Measurements from ENCODE around the gene IBSP.

Gene IBSP, protein sequence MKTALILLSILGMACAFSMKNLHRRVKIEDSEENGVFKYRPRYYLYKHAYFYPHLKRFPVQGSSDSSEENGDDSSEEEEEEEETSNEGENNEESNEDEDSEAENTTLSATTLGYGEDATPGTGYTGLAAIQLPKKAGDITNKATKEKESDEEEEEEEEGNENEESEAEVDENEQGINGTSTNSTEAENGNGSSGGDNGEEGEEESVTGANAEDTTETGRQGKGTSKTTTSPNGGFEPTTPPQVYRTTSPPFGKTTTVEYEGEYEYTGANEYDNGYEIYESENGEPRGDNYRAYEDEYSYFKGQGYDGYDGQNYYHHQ

DNA sequence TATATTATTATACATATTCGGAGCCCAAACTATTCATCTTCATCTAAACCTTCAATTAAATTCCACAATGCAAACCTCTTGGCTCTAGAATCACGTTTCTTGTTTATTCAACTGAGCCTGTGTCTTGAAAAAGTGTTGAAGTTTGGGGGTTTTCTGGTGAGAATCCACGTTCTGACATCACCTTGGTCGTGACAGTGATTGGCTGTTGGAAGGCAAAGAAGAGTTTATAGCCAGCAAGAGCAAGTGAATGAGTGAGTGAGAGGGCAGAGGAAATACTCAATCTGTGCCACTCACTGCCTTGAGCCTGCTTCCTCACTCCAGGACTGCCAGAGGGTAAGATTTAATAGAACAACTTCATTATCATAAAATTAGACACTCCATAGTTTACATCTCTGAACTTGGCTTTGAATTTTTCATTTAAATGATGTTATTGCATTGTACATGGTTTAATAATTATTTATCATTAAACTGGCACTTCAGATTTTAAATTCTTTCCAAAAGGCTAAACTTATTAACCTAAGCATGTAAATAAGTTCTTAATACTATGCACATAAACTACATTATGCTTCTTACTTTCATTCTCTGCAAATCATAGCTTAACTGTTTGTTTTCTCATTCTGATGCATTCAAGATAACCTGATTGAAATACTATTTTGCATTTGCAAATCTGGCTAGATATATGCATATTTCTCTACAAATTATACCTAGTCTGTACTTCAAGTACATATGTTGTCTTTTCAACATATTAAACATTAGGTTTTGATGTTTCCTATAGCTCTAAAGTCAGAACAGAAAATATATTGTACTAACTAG is at the start of gene IBSP:
TSS of gene IBSP (plus strand) at position 254 of the 813 bp plus-strand sequence. CDS start 2,808 bp downstream, outside the sequence.
- no peak for DNase-seq

DNA sequence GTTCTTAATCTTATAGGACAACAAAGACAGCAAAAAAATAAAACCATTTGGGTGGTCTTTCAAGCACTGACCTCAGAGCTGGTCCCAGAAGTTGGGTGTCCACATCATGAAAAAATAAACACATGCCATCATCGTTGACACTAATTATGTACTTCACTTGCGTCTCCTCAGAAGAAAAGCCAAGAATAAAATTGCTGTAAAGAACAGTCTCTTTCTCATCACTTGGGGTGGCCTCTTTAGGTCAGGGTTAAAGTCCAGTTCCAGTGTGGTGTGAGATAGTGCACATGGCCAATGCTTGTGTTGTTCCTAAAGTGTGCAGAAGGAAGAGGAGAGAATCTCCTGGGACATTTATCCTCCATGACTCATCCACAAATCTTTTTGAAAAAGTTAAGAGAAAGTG is 49.5 kb upstream of the IBSP start:
- no peak for DNase-seq

DNA sequence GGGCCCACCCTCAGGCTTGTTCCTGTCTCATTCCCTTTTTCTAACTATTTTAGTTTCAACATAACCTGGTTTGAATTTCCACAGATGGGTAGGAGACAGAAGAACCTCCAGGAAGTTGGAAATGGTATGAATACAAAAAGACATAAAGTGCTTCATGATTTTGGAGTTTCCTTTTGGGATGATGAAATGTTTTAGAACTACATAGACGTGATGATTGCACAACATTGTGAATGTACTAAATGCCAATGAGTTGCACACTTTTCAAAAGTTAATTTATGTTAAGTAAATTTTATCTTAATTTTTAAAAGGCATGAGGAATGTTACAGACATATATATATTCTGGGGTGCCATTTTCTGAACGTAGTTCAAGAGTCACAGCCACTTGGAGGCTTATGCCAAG is 41.1 kb upstream of the IBSP start:
- DNase-seq: no peak

DNA sequence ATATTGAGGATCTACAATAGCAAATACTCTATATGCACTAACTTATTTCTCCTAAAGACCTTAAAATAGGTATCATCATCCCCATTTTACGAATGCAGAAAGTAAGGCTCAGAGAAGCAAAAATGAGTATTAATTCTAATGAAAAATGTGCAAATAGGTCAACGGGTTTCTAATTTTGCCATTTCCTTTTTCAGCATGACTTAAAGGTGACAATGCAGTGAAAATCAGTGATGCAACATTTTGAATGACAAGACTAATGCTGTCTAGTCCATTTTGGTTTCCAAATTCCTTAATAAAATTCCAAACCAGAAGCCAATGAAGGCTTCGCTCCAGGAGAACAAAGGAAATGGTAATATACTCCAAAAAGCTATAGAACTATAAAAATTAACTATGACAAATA is 37.0 kb upstream of the IBSP start:
- DNase-seq: no peak

DNA sequence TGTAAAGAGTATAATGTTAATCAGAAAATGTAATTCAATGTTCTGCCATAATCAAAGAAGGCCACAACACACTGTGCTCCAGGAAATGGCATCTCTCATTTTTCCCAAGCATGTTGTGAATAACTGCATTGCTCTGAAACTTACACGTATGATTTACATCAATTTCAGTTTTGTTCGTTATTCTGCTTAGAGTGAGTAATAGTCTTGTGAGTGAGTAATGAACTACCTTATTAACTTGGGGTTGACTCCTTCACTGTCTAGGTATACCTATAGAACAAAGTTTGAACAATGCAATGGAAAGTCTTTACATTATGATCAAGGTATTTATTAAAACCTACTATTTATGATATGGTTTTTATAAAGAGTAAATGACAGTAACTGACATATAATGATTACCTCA is 17.8 kb upstream of the IBSP start:
- no peak for DNase-seq

DNA sequence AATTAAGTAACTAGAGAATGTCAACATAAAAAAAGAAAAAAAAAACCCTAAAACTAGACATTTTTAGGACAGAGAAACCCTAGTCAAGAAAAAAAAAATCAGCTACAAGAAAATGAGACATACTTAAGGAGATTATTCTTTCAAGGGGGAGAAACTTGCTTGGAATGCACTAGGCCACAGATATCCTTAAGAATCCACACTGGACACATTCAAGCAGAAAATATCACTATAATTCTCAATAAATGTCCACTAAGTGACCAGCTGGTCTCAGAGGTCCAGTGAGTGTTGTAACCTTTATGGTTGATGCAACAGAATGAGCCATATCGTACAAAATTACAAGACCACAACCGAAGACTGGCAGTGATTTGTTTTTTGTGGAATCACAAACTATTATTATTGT is 15.6 kb upstream of the IBSP start:
- DNase-seq: no peak

DNA sequence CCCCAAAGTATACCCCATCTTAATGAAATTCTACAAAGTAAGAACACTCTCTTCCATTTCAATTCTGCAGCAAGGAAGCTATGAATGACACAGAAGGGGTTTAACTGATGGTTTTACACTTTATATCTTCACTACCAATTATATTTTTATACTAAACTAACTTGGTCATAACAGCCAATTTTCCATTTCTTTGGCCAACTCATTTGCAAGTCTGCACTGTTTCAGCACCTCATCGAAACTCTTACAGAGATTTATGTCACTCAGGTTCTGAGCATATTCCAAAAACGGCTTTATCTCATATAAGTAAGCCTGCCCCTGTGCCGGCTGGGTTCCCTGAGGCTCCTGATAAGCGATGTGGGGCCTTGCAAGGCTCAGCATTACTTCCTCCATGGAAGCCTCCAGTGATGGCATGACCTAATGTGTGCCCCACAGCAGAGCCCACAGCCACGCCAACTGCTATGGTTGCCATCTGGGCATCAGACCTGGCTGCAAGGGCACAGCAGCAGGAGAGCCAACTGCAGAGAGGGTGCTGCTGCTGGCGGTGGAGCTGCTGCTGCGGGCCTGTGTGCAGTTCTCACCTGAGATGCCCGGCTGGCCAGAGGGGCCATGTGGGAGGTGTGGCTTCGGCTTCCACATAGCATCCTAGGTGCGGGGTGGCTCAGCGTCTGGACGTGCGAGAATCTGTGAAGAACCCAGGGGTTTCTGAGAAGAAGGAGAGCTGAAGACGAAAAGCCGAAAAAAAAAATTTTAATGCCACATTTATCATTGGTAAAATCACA is 13.4 kb upstream of the IBSP start:
- DNase-seq: no peak

DNA sequence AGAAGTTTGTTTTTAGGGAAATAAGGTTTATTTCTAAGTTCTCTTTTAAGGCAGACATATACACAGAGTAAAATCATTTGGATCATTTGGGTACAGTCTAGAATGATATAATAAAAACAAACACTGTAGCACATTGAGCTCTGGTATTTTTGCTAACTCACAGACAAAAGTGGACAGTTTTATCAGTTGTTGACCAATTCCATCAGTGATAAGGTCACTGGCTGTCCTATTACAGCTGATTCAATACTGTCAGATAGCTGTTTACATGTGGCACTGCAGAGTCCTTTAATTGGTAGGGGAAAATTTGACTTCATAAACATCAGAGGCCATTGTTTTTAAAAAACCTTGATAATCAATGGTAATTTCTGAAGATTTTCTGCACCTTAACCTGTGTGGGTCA is 3.5 kb downstream of the IBSP start:
- DNase-seq: no peak

DNA sequence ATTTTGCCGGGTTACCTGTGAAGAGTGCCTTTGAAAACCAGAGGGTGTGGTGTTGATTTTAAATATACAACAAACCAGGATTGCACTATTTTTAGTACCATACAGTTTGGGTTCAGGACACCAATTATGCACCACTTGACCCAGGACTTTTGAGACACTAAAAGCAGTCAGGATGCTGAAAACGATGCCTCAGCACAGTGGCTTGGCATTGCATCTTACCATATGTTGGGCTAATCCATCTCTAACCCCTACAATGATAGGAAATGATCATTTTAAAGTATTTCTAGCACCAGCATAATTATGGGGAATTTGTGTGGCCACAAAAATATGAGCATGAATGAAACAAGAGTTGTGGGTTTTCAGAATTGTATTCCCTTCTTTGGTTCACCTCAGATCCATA is 4.1 kb downstream of the IBSP start:
- DNase-seq: no peak

DNA sequence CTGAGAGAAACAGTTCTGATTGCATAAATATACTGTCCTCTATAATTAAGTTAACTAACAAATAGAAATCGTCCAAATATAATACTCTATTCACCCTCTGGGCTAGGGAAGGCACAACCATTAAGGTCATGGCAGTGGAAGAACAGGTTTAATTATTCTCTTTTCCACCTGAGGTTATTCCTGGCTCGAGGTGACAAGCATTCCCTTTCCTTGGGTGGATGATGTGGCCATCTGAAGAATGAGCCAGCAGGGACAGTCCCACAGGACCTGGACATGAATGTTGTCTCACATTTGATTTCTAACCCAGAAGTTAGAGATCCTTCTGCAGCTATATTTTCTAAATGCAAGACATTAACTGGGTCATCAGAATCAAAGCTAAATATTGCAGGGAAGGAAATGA is 5.5 kb downstream of the IBSP start:
- DNase-seq: no peak

DNA sequence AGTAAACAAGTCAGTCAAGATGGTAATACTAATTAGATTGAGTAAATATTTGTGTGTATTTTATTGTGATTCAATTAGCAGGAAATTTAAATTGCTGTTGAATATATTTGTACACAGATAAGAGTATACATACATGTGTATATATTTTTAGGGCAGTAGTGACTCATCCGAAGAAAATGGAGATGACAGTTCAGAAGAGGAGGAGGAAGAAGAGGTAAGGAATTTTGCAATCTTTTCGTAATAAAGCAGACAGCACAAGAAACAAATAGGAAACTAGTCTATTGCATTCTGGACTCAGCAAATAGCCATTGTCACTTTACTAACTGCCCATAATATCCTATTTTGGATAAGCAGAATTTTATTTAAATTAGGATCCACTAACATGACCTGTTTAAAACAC is 6.6 kb downstream of the IBSP start:
- no peak for DNase-seq

DNA sequence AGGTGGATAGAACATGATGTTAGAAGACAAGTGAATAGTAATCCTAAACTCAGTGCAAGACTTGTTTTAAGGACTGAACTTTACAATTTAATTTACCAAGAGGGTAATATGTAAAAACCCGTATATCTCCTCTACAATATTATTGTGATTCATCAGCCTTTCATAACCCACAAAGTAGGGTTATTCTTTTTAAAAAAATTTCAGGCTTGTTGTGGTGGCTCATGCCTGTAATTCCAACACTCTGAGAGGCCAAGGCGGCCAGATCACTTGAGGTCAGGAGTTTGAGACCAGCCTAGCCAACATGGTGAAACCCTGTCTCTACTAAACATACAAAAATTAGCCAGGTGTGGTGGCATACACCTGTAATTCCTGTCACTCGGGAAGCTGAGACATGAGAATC is 7.2 kb downstream of the IBSP start:
- no peak for DNase-seq

DNA sequence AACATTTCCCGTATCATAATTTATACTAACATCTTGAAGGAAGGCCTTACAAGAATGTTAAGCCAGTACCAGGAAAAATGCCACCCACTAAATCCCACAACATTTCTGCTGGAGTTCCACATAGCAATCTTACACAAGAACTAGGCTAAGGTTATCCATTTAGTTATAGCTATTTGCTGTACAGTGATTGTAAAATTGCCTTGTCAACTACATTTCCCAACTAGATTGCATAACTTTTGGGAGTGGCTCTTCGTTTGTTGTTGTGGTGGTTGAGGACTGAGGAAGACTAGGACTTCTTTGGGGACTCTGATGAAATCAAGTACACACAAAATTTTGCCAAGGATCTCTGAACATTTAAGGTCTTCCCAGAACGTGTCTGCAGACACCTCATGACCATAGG is 8.0 kb downstream of the IBSP start:
- DNase-seq: no peak

DNA sequence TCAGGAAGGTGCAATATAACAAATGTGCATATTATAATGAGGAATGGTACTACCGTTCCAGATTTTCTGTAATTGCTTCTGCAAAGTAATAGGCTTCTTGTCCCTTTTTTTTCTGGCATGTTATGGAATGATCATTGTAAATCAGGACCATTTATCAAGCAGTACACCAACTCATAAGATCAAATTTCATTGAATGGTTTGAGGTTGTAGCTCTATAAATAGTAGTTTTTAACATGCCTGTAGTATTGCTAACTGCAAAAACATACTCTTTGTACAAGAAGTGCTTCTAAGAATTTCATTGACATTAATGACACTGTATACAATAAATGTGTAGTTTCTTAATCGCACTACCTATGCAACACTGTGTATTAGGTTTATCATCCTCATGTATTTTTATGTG is 12.6 kb downstream of the IBSP start:
- DNase-seq: no peak

DNA sequence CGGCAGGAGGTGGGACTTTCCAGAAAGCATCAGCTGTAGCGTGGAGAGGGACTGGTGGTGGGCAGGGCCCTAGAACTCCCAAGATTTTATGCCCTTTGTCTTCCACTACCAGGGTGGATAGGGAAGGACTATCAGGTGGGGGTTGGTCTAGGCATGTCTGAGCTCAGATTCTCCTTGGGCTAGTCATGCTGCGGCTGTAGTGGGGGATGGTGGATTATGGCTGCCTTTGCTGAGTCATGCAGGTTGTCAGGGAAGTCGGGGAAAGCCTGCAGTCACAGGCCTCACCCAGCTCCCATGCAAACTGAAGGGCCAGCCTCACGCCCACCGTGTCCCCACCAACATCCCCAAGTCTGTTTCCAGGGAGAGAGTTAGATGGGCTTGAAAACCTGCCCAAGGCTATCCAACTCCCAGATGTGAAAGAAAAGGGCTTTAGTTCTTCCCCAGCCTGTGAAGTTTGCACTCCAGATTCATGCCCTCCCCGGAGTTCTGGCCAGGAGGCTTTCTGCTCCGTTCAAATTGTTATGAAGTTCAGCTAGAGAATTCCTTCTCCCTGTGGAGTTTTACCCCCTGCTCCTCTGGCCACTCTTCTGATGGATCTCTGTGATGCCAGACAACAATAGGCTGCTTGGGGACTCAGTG is 20.0 kb downstream of the IBSP start:
- DNase-seq: no peak

DNA sequence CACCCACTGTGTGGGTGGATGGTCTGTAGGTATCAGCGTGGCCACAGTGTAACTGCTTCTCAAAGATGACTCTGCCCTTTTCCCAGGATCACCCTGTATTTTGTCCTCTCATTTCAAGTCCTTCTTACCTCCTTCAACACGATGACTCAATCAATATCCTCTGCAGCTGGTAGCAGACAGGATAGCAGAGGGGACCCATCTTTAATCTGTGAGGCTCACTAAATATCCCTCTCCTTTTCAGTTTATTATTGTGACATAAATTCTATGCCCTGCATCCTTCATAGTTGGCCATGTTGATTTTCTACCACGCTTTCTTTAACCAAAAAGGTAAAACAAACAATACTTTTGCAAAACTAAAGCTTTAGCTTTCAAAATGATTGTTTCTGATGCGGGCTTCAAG is 23.8 kb downstream of the IBSP start:
- DNase-seq: no peak

DNA sequence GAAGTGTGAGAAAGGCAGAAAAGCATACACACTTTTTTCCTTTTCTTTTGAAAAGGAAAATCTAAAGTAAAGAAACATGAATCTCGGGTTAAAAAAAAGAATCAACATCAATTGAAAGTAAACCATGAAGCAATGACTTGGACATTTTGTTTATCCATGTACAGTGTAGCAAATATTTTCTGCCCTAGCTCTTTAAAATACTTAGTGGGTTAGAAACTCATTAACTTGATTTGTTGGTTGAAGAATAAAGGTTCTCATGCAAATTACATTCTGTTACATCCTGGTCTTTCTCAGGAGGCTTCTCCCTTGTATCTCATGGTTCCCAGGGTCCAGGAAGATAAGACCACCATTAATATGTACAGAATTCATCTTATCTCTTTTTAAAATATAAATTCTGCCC is 24.4 kb downstream of the IBSP start:
- no peak for DNase-seq

DNA sequence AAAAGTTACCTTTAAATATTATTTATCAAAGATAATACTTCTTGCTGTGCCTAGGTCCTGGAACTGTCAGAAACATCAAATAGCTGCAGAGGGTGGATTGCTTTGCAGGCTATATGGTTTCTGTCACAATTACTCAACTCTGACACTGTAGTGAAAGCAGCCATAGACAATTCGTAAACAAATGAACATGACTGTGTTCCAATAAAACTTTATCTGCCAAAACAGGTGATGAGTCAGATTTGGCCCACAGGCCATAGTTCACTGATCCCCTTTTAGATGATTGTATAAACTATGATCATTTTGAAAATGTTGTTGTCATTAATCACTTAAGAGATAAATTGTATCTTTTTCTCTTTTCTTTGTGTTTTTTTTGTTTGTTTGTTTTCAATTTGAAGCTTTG is 25.0 kb downstream of the IBSP start:
- DNase-seq: no peak

DNA sequence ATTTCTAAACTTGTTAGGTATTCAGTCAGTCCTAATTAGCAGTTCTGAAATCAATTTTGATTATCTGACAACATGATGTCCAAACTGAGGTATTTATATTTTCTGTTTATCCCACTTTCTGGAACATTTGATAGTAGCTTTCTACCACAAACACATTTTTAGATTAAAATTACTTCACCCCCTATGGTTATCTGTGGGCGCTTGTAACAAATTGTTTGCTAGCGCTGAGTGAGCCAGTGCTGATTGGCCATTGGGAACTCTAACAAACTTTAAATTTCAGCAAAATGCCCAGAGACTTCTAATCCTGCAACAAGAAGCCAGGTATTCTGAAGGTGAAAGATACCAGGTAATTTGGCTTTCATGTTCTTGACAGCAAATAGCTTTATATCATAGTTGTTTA is 33.3 kb downstream of the IBSP start, which contains the start of gene MEPE:
TSS of gene MEPE (plus strand) at position 301 of the 400 bp plus-strand sequence. CDS start 1,746 bp downstream, outside the sequence.
- no peak for DNase-seq

DNA sequence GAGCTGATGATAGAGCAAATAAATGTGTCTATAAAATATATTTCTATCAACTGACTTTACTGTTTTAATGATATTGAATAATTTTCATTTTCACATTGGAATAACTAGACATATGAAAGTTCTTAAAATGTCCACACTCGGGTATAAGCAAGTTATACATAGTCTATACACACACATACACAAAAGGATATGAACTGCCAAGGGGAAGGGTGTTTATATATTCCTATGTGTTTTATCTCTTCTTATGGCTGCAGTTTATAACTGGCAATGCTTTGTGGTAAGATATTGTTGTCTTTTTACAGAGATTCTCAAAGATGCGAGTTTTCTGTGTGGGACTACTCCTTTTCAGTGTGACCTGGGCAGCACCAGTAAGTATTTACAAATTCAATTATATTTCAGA is 35.0 kb downstream of the IBSP start:
- DNase-seq: no peak

DNA sequence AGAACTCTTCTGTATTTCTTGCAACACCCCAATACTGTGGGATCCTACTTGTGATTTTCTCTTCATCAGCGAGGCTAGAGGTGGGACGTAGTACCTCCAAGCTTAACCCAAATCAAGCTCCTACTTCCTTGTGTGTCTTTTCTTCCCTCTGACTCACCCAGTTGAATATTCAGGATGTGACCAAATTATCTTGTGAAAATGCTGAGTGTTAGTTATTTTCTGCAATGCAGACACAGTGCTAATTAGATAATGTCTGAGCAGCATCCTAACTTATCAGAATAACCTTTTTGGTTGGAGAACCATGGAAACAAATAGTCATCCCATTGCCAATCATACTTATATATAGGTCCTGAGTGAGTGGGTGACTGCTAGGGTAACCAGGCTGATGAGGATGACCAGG is 35.8 kb downstream of the IBSP start:
- DNase-seq: no peak

DNA sequence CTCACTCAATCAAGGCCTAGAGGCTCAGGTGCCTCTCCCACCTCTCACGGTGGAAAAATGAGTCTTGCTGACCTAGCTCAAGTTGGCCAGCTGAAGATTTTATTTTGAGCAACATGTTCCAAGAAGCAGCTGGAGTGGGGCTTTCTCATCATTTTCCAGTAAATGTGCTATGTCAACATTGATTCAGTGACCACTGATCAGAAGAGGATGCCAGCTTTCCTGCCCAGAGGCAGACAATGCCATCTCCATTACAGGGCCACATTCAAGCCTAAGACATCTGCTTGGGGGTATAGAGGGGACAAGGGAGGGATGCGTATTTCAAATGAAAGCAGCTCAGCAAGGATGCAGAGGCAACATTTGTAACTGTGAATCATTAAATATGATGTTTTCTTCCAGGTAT is 36.4 kb downstream of the IBSP start:
- no peak for DNase-seq

DNA sequence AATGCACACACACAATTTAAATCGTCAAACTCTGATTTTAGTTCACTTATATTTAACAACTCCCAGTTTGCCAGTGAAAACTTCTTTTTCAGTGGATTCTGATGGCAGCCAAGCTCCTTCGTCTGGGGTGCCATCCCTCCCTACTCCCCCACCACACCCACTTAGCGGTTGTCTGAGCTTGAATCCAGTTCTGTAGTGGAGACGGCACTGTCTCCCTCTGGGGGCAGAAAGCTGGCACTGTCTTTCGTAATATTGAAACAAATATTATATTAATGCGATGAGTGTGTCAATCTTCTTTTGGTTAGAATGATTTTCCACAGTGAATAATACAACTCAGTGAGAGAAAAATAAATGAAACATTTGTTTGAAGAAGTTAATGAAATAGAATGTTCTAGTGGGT is 38.9 kb downstream of the IBSP start:
- DNase-seq: no peak

Data from activated CD4-positive, alpha-beta T cell treated with anti-CD3 and anti-CD28 coated beads, Interleukin-2, amount 50 U/mL, for 16 hours (primary cell).